ENCODE data around the gene TSR2. TPM values are rescaled to one million over a fixed set of nuclear protein-coding genes. Genes with fewer than 3 reads are reported as not detected.

TSR2 gene
- polyA plus RNA-seq, 1 donor (not counting 4 experiments of a cell fraction or from before 2014, with no cell fraction given) = 21.5 TPM

GRCh38 chrX:54444752-54445151 is 4.5 kb downstream of the TSR2 start:
- FAIRE-seq (no peak), DNase-seq (ENCODE audit: low read depth, low spot score) (no peak)
- Histone ChIP-seq H3K79me2 (ENCODE audit: control insufficient read depth, insufficient read depth, low read length) (peaks cover 25% of the 10 kb centered on the region), H2AFZ (ENCODE audit: control insufficient read depth, low read length) (no peak overlapping the region), H3K9ac (ENCODE audit: control insufficient read depth, extremely low read depth, insufficient read depth, low read length) (no peak overlapping the region), H4K20me1 (ENCODE audit: control insufficient read depth, extremely low read depth, insufficient read depth, low read length) (no peaks in the 10 kb centered on the region), H3K27ac (ENCODE audit: control insufficient read depth, insufficient read depth, low read length) (no peak overlapping the region), H3K27me3 (ENCODE audit: control insufficient read depth, extremely low read depth, insufficient read depth, low read length) (no peaks in the 10 kb centered on the region), H3K9me3 (ENCODE audit: control insufficient read depth, low read depth, low read length) (no peaks in the 10 kb centered on the region), H3K9me1 (ENCODE audit: control insufficient read depth, extremely low read depth, insufficient read depth, low read length) (no peaks in the 10 kb centered on the region), H3K4me3 (ENCODE audit: control insufficient read depth in 2 of 3, extremely low read depth in 1 of 3, insufficient read depth in 2 of 3, low read depth in 1 of 3, low read length in 3 of 3) (no peak overlapping the region), H3K36me3 (ENCODE audit: control insufficient read depth in 2 of 2, extremely low read depth in 1 of 2, insufficient read depth in 2 of 2, low read length in 2 of 2) (peaks cover 3 to 4% of the 10 kb centered on the region in 2 experiments), H3K4me1 (ENCODE audit: control insufficient read depth, extremely low read depth, insufficient read depth, low read length) (peaks cover 6% of the 10 kb centered on the region), H3K4me2 (ENCODE audit: control insufficient read depth, extremely low read depth, insufficient read depth, low read depth, low read length) (no peak overlapping the region)
- no peak for TF ChIP-seq EZH2 (IDR thresholded peaks at IDR 0.05; ENCODE audit: low read length)
- TF ChIP-seq CTCF (optimal IDR thresholded peaks at IDR 0.05 in 1 of 3, IDR thresholded peaks at IDR 0.05 in 1 of 3, conservative IDR thresholded peaks at IDR 0.05 in 1 of 3; ENCODE audit: extremely low read depth in 1 of 3, insufficient read depth in 2 of 3, low read length in 3 of 3) = no peak
- dilution Hi-C loops (cut with MboI; ENCODE audit: extremely low pct_ligation_motif_present, low sequenced_read_pairs) = no loop called here

DNA sequence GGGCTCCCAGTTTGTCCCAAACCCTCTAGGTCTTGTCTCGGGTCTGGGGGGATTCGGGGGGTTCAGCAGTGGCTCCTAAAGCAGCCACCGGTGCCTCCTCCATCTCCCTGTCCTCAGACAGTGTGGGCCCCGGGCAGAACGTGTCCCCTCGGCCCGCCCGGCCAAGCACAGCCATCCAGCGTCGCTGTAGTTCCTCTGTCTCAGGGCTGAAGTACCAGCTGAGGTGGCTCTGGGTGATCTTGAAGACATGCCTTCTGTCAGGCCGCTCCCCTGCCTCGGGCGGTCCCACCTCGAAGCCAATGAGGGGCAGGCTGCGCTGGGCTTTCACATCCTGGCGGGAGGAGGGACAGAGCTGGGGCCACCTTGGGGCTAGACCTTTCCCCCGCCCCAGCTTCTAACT is 5.9 kb downstream of the TSR2 start:
- Histone ChIP-seq H3K9me1 (ENCODE audit: control insufficient read depth, extremely low read depth, insufficient read depth, low read length) (no peaks in the 10 kb centered on the region), H4K20me1 (ENCODE audit: control insufficient read depth, extremely low read depth, insufficient read depth, low read length) (no peaks in the 10 kb centered on the region), H3K36me3 (ENCODE audit: control insufficient read depth in 2 of 2, extremely low read depth in 1 of 2, insufficient read depth in 2 of 2, low read length in 2 of 2) (peaks cover 3 to 4% of the 10 kb centered on the region in 2 experiments), H3K4me2 (ENCODE audit: control insufficient read depth, extremely low read depth, insufficient read depth, low read depth, low read length) (no peak overlapping the region), H3K27ac (ENCODE audit: control insufficient read depth, insufficient read depth, low read length) (no peak overlapping the region), H3K79me2 (ENCODE audit: control insufficient read depth, insufficient read depth, low read length) (peaks cover 17% of the 10 kb centered on the region), H3K9ac (ENCODE audit: control insufficient read depth, extremely low read depth, insufficient read depth, low read length) (no peak overlapping the region), H3K27me3 (ENCODE audit: control insufficient read depth, extremely low read depth, insufficient read depth, low read length) (no peaks in the 10 kb centered on the region), H2AFZ (ENCODE audit: control insufficient read depth, low read length) (no peak overlapping the region), H3K4me3 (ENCODE audit: control insufficient read depth in 2 of 3, extremely low read depth in 1 of 3, insufficient read depth in 2 of 3, low read depth in 1 of 3, low read length in 3 of 3) (no peak overlapping the region), H3K9me3 (ENCODE audit: control insufficient read depth, low read depth, low read length) (no peaks in the 10 kb centered on the region), H3K4me1 (ENCODE audit: control insufficient read depth, extremely low read depth, insufficient read depth, low read length) (peaks cover 5% of the 10 kb centered on the region)
- DNase-seq (ENCODE audit: low read depth, low spot score) (no peak), FAIRE-seq (no peak)
- TF ChIP-seq EZH2 (IDR thresholded peaks at IDR 0.05; ENCODE audit: low read length) (no peak), CTCF (optimal IDR thresholded peaks at IDR 0.05 in 1 of 3, IDR thresholded peaks at IDR 0.05 in 1 of 3, conservative IDR thresholded peaks at IDR 0.05 in 1 of 3; ENCODE audit: extremely low read depth in 1 of 3, insufficient read depth in 2 of 3, low read length in 3 of 3) (no peak)
- dilution Hi-C loops (cut with MboI; ENCODE audit: extremely low pct_ligation_motif_present, low sequenced_read_pairs) = no loop called here
